ENCODE measurements around the gene MT3.

The MT3 gene

GRCh38 chr16:56632156-56632847 is 43.0 kb downstream of the MT3 start, which contains the start of gene MT1M:
Gene MT1M (plus strand): TSS chr16:56632659. CDS start chr16:56632732, 73 bp downstream.
- DNase-seq = no peak

- no peak for DNase-seq
Observed at GRCh38 chr16:56632848-56633365, 43.6 kb downstream of the MT3 start.

- DNase-seq = no peak
Observed at GRCh38 chr16:56633535-56633934, 44.2 kb downstream of the MT3 start.

- no peak for DNase-seq
Observed at GRCh38 chr16:56634715-56635440, 45.5 kb downstream of the MT3 start.

- DNase-seq = no peak
Observed at GRCh38 chr16:56635441-56635967, 46.2 kb downstream of the MT3 start.

- no peak for DNase-seq
Observed at GRCh38 chr16:56636616-56637413, 47.5 kb downstream of the MT3 start.

GRCh38 chr16:56637814-56638750 is 48.8 kb downstream of the MT3 start, which contains the start of gene MT1A:
Gene MT1A (plus strand): TSS chr16:56638666. CDS start chr16:56638739, 73 bp downstream.
- no peak for DNase-seq

GRCh38 chr16:56639045-56639444 is 49.7 kb downstream of the MT3 start:
- DNase-seq = no peak

GRCh38 chr16:56640076-56640475 is 50.7 kb downstream of the MT3 start:
- no peak for DNase-seq
